Cardiac fibroblast (primary cell): ENCODE data around the gene SERP2.

Source experiments
- DNase-seq, 2 donors: peaks; one replicate each; pipeline versions ENCODE4 v3.0.0 to v3.0.0-alpha.2; 2010; ENCODE audit warnings: low read depth in 2 of 2
- H3K4me3 ChIP-seq, 2 donors: replicated peaks in 1 of 2; 1 replicate in 1 of 2; 2 replicates in 1 of 2; pipeline ENCODE4 v1.5.1; 2011; ENCODE audit warnings: low read depth in 2 of 2, low read length in 2 of 2, mild to moderate bottlenecking in 2 of 2, moderate library complexity in 1 of 2
- CTCF ChIP-seq: IDR thresholded peaks from one replicate; pipeline ENCODE4 v1.5.1; 2011; ENCODE audit warnings: low read depth, mild to moderate bottlenecking, low read length, inconsistent platforms

Gene SERP2

GRCh38 chr13:44429311-44429710 is 55.7 kb downstream of the SERP2 start:
- no peak overlapping the region for H3K4me3 ChIP-seq
- no peak for TF ChIP-seq CTCF
- no peak for DNase-seq

DNA sequence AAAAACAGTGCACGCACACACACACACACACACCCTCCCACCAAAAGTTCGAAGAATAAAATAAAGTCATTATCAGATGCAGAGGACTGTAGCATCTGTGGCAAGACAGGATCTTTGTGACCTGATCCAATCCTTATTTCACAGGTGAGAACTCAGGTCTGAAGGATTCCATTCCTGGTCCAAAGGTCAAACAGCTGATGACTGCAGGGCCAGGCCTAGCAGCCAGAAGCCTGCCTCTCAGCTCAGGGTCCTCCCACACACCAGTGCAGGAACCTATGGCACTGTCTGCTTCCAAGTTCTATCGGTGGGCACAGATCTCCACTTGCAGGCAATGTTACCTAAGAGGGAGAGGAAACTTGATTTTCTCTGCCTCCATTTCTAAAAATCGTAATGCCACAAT is 57.5 kb downstream of the SERP2 start:
- TF ChIP-seq CTCF, result no peak
- DNase-seq, result no peak
- H3K4me3 ChIP-seq, result no peak overlapping the region

DNA sequence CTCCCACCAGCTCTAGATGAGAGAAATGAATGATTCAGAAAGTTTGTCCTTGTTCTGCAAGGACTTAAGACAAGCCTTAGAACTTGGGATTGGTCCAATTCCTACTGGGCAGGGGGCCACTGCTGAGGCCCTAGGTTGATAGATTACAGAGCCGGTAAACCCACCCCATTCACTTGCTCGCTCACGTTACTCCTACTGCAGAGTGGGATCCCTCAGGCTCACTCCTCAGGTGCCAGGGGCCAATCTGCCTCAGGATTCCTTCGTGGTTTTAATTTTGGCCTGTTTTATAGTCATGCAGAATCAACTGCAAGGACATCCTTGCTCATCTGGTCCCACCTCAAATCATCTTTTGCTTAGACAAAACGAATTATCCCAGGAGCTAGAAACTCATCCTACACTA is 59.0 kb downstream of the SERP2 start:
- no peak for TF ChIP-seq CTCF
- no peak overlapping the region for H3K4me3 ChIP-seq

GRCh38 chr13:44433863-44434765 is 60.5 kb downstream of the SERP2 start:
- H3K4me3 ChIP-seq, result peak overlapping the region in 1 of 2 donors; percentile 35
- no peak for DNase-seq
- no peak for TF ChIP-seq CTCF

More for the DNA sequence above, 59.0 kb downstream of the SERP2 start:
- peak in 1 of 2 donors; percentile 31 for DNase-seq

- H3K4me3 ChIP-seq, result peak overlapping the region; percentile 35 to 63
- DNase-seq, result no peak
- TF ChIP-seq CTCF, result no peak
These were observed 61.1 kb downstream of the SERP2 start for GRCh38 chr13:44434766-44435141.

DNA sequence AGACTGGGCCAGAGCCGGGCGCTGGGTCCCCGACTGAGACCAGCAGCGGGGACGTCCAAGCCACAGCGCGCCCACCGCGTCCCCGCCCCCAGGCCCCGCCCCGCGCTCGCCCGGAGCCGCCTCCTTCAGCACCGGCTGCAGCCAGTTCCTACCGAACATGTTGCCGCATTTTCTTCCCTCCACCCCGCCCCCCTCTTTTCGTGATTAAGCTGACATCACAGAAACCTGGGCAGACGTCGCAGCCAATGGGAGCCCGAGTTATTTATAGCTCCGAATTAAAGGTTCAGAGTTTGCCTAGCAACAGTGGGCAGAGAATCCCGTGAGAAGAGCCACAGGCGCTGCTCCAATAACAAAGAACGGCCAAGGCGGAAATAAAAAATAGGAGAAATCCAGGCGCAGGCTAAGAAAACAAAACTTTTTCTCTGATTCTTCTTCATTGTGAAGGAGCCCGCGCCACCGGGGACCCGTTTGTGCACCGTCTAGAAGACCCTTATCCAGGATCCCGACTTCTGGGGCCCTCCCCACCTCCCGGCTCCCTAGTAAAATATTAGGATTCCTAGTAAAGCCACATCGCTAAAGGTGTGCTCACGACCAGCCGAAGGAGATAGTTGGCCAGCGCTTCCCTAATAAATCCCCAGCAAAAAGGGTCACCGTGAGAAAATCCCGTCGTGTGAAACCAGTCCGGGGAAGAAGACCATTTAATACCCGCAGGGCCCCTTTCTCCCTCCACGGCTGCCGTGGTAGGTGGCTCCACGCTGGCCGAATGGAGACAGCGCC is 61.7 kb downstream of the SERP2 start:
- peak overlapping the region; percentile 63 to 68 for H3K4me3 ChIP-seq
- peak; percentile 99 for DNase-seq
- no peak for TF ChIP-seq CTCF
